ENCODE data around the gene SZT2.

- TF ChIP-seq EZH2phosphoT487 (IDR thresholded peaks at IDR 0.05; ENCODE audit: borderline replicate concordance, low read depth, low read length) (no peak), CTCF (conservative IDR thresholded peaks at IDR 0.05; ENCODE audit: low read length) (no peak)
Observed at GRCh38 chr1:43438576-43438952, 48.9 kb downstream of the SZT2 start.

Measured in OCI-LY7 (cell line).